HCT116 (cell line): Measurements from ENCODE around the gene SMOC1. TPM values are rescaled to one million over a fixed set of nuclear protein-coding genes. Genes with fewer than 3 reads are reported as not detected.

Source experiments
- ATAC-seq: fragments of 200-7000 bp; cut with Tn5 transposase; 2 replicates; pipeline ENCODE4 v1.9.1; 2020; ENCODE audit warnings: mild to moderate bottlenecking, moderate library complexity
- BruUV-seq: library from RNA; stranded (reverse); fragments of 400-500 nt; replicated peaks from 2 replicates; lab custom pipeline; 2021; lab: Mats Ljungman, UMichigan
- CTCF ChIA-PET: fragments of 300-600 bp; sonication (Branson Sonifier 250); formaldehyde crosslinking; loops from one replicate; lab custom pipeline; 2021; ENCODE audit warnings: antibody characterized with exemption; lab: Charles Lee
- POLR2A ChIA-PET: fragments of 300-600, 350-600 bp; sonication (Branson Sonifier 250); formaldehyde crosslinking; loops from one replicate; lab custom pipeline; 2021; ENCODE audit warnings: antibody characterized with exemption; lab: Charles Lee
- RAD21 ChIA-PET, 2 experiments: fragments of 300-600 bp; sonication (Branson Sonifier 250); formaldehyde crosslinking; loops; one replicate each; lab custom pipeline; 2023; ENCODE audit warnings: low total read pairs in 2 of 2; ENCODE audit not compliant: uncharacterized antibody in 2 of 2, unreplicated experiment in 2 of 2, low non-redundant PET in 1 of 2; lab: Charles Lee
- DNase-seq: peaks from one replicate; pipeline ENCODE4 v3.0.0-alpha.2; 2010; ENCODE audit warnings: low read depth, low spot score
- H2AFZ ChIP-seq: fragments of 200-600 bp; shearing (Covaris generic), sonication (generic); 2 replicates; pipeline ENCODE4 v1.6.1; 2017; ENCODE audit warnings: low read depth, mixed run types, mixed read lengths, antibody characterized with exemption, low read length; ENCODE audit not compliant: poor library complexity, severe bottlenecking
- H3K27ac ChIP-seq: 2 replicates; pipeline ENCODE4 v1.5.1; 2012; ENCODE audit warnings: low read depth, low read length
- H3K27me3 ChIP-seq: fragments of 200-600 bp; sonication (generic); 2 replicates; pipeline ENCODE4 v1.6.1; 2016; ENCODE audit warnings: mixed run types, low read length, mixed read lengths; ENCODE audit not compliant: insufficient read depth
- H3K36me3 ChIP-seq, 2 experiments: fragments of 200-500 bp in 1 of 2; fragments of 200-600 bp in 1 of 2; sonication (Bioruptor generic) in 1 of 2; sonication (generic) in 1 of 2; 2 replicates each; pipeline versions ENCODE4 v1.5.1 to v1.6.1; 2014 to 2016; ENCODE audit warnings: low read length in 2 of 2, inconsistent platforms in 1 of 2, mixed read lengths in 1 of 2, mixed run types in 1 of 2; ENCODE audit not compliant: insufficient read depth in 2 of 2, control insufficient read depth in 1 of 2
- H3K4me1 ChIP-seq, 2 experiments: fragments of 200-600 bp in 1 of 2; sonication (generic) in 1 of 2; 2 replicates each; pipeline versions ENCODE4 v1.5.1 to v1.6.1; 2012 to 2017; ENCODE audit warnings: low read length in 2 of 2, inconsistent platforms in 1 of 2, mild to moderate bottlenecking in 1 of 2, mixed read lengths in 1 of 2, mixed run types in 1 of 2, moderate library complexity in 1 of 2; ENCODE audit not compliant: insufficient read depth in 2 of 2, control insufficient read depth in 1 of 2
- H3K4me2 ChIP-seq: fragments of 200-600 bp; sonication (generic); 2 replicates; pipeline ENCODE4 v1.6.1; 2017; ENCODE audit warnings: mixed run types, low read length, mixed read lengths
- H3K4me3 ChIP-seq, 2 experiments: fragments of 200-600 bp in 1 of 2; sonication (generic) in 1 of 2; replicated peaks in 1 of 2; 2 replicates each; pipeline ENCODE4 v1.5.1; 2011 to 2016; ENCODE audit warnings: low read length in 2 of 2, control low read depth in 1 of 2, low read depth in 1 of 2, mild to moderate bottlenecking in 1 of 2, mixed read lengths in 1 of 2, mixed run types in 1 of 2
- H3K79me2 ChIP-seq: fragments of 200-600 bp; sonication (generic); 2 replicates; pipeline ENCODE4 v1.6.1; 2017; ENCODE audit warnings: mild to moderate bottlenecking, mixed run types, low read length, moderate library complexity, mixed read lengths; ENCODE audit not compliant: insufficient read depth
- H3K9ac ChIP-seq: fragments of 200-600 bp; sonication (generic); 2 replicates; pipeline ENCODE4 v1.6.1; 2016; ENCODE audit warnings: low read length, mixed read lengths
- H3K9me2 ChIP-seq: fragments of 200-600 bp; sonication (generic), shearing (Covaris generic); 2 replicates; pipeline ENCODE4 v1.6.1; 2017; ENCODE audit warnings: mixed run types, mild to moderate bottlenecking, moderate library complexity; ENCODE audit not compliant: insufficient read depth
- H3K9me3 ChIP-seq, 2 experiments: fragments of 200-500 bp in 1 of 2; fragments of 200-600 bp in 1 of 2; sonication (Bioruptor generic) in 1 of 2; sonication (generic) in 1 of 2; 2 replicates each; pipeline ENCODE4 v1.6.1; 2014 to 2017; ENCODE audit warnings: low read length in 2 of 2, mixed read lengths in 2 of 2, inconsistent platforms in 1 of 2, low read depth in 1 of 2, mild to moderate bottlenecking in 1 of 2, mixed run types in 1 of 2, moderate library complexity in 1 of 2; ENCODE audit not compliant: control insufficient read depth in 1 of 2, insufficient read depth in 1 of 2
- H4K20me1 ChIP-seq: fragments of 200-600 bp; sonication (generic), shearing (Covaris generic); 2 replicates; pipeline ENCODE4 v1.6.1; 2017; ENCODE audit warnings: mixed run types, mild to moderate bottlenecking, moderate library complexity; ENCODE audit not compliant: insufficient read depth
- CEBPB ChIP-seq: IDR thresholded peaks from 2 replicates; pipeline ENCODE4 v1.6.1; 2012; ENCODE audit warnings: low read depth
- ELF1 ChIP-seq: IDR thresholded peaks from 2 replicates; pipeline ENCODE4 v1.6.1; 2012; ENCODE audit warnings: low read depth, borderline replicate concordance
- EZH2phosphoT487 ChIP-seq: fragments of 200-600 bp; IDR thresholded peaks from 2 replicates; pipeline ENCODE4 v1.6.1; 2018; ENCODE audit warnings: antibody characterized with exemption, borderline replicate concordance
- FOSL1 ChIP-seq: IDR thresholded peaks from 2 replicates; pipeline ENCODE4 v1.6.1; 2012; ENCODE audit warnings: low read depth
- JUND ChIP-seq: IDR thresholded peaks from 2 replicates; pipeline ENCODE4 v1.6.1; 2012
- MAX ChIP-seq: IDR thresholded peaks from 2 replicates; pipeline ENCODE4 v1.6.1; 2012
- RAD21 ChIP-seq: IDR thresholded peaks from 2 replicates; pipeline ENCODE4 v1.6.1; 2012; ENCODE audit warnings: low read depth, mild to moderate bottlenecking
- REST ChIP-seq: IDR thresholded peaks from 2 replicates; pipeline ENCODE4 v1.6.1; 2012; ENCODE audit warnings: low read depth
- SRF ChIP-seq: IDR thresholded peaks from 2 replicates; pipeline ENCODE4 v1.6.1; 2012; ENCODE audit warnings: low read depth
- TCF7L2 ChIP-seq: IDR thresholded peaks from 2 replicates; pipeline ENCODE4 v1.7.0; 2011; ENCODE audit warnings: borderline replicate concordance, inconsistent platforms; ENCODE audit not compliant: insufficient read depth, insufficient read length; ENCODE audit errors: extremely low read depth
- intact Hi-C: fragments of 100-400 bp; cut with micrococcal nuclease; formaldehyde crosslinking; loops from 2 replicates; pipeline ENCODE4 v1.10.0; 2022
- total RNA-seq: library from RNA; stranded (reverse); gene quantifications from one replicate; pipeline ENCODE4 v1.2.1, GENCODE V29; 2021; ENCODE audit not compliant: unreplicated experiment

SMOC1 gene
- total RNA-seq, 1 experiment from 2014 or later = not detected

DNA sequence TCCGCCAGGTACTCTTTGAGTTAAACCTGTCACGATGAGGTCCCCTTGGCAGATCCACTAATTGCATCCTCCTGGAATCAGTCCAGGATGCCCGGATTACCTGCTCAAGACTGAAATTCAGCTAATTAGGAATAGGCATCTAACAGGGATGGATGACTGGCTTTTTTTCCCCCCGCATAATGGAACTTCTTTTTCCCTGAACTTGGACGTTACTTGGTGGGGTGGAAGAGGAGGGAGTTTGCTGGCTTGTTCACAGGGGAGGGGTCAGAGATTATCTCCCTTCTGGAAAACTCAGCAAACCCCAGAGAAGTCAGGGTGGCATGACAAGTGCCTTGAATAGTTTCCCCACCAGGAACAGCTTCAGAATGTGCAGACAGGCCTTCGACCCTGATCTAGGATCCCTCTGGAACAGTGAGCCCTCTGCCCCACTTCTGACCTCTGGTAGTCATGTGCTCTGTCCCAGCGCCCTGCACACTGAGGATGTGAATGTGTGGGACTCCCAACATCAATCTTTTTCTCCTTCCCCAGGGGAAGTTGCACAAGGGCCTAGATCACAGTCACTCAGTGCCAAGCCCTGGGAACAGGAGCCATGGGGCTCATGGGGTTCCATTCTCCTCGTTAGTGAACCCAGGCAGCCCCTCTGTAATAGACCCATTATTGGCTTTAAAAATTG lies 142.5 kb downstream of the SMOC1 start:
- ChIA-PET CTCF (no interaction called here), POLR2A (no interaction called here), RAD21 (no interaction called here)
- Histone ChIP-seq H3K9ac (no peak overlapping the region), H3K27me3 (no peaks in the 10 kb centered on the region), H4K20me1 (no peaks in the 10 kb centered on the region), H2AFZ (no peak overlapping the region), H3K4me2 (no peak overlapping the region), H3K4me1 (no peaks in the 10 kb centered on the region), H3K4me3 (no peak overlapping the region), H3K9me2 (no peaks in the 10 kb centered on the region), H3K36me3 (no peaks in the 10 kb centered on the region), H3K9me3 (no peaks in the 10 kb centered on the region), H3K79me2 (no peaks in the 10 kb centered on the region), H3K27ac (no peak overlapping the region)
- ATAC-seq (no peak), DNase-seq (no peak)
- intact Hi-C loops = no loop called here
- no TSS peak for BruUV-seq
- TF ChIP-seq SRF (no peak), ELF1 (no peak), CEBPB (no peak), EZH2phosphoT487 (no peak), MAX (no peak), FOSL1 (no peak)

DNA sequence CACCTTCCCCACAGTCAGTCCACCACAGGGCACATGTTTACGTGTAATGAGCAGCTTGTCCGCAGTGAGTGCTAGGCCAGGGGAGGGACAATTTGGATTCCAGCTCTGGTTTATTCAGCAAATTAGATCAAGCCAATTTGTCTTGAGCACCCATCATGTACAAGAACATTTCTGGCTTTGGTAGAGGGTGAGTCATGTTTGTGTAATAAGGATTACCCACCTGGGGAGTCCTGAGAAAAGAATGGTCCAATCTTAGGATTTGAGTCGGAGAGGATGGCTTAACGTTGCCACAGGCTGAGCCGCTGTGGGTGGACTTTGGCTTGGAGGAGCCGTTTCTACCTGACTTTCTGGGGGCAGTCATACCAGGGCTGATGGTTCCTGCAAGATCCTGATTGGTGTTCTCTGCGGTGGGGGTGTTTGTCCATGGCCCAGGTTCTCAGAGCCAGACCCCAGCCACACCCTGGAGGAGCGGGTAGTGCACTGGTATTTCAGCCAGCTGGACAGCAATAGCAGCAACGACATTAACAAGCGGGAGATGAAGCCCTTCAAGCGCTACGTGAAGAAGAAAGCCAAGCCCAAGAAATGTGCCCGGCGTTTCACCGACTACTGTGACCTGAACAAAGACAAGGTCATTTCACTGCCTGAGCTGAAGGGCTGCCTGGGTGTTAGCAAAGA lies 143.7 kb downstream of the SMOC1 start:
- ChIA-PET POLR2A (no interaction called here), RAD21 (no interaction called here), CTCF (no interaction called here)
- no peaks in the 10 kb centered on the region for H3K9me3 ChIP-seq
- BruUV-seq = no TSS peak
- DNase-seq = no peak
- ATAC-seq = no peak
- H3K9me2 ChIP-seq = no peaks in the 10 kb centered on the region
- no peak overlapping the region for H3K27ac ChIP-seq
- H2AFZ ChIP-seq = no peak overlapping the region
- H4K20me1 ChIP-seq = no peaks in the 10 kb centered on the region
- H3K36me3 ChIP-seq = no peaks in the 10 kb centered on the region
- H3K79me2 ChIP-seq = no peaks in the 10 kb centered on the region
- H3K27me3 ChIP-seq = no peaks in the 10 kb centered on the region
- intact Hi-C loops = no loop called here
- H3K9ac ChIP-seq = no peak overlapping the region
- TF ChIP-seq REST = no peak
- TF ChIP-seq JUND = no peak
- TF ChIP-seq RAD21 = no peak
- TF ChIP-seq TCF7L2 = no peak
- no peaks in the 10 kb centered on the region for H3K4me1 ChIP-seq
- no peak overlapping the region for H3K4me3 ChIP-seq
- no peak overlapping the region for H3K4me2 ChIP-seq
